ENCODE results near the gene PTTG1IP. TPM values are rescaled to one million over a fixed set of nuclear protein-coding genes. Genes with fewer than 3 reads are reported as not detected.
A peak's percentile ranks its signal among the peaks of the same experiment; 100 is the strongest.

PTTG1IP gene
- polyA plus RNA-seq, 1 donor (not counting 4 experiments of a cell fraction or from before 2014, with no cell fraction given): 132 TPM

GRCh38 chr21:44903050-44903685 lies 29.7 kb upstream of the PTTG1IP start:
- dilution Hi-C loops (cut with MboI; ENCODE audit: extremely low pct_ligation_motif_present, low sequenced_read_pairs): no loop called here
- no peak for FAIRE-seq
- Histone ChIP-seq H2AFZ (ENCODE audit: control insufficient read depth, low read length) (no peak overlapping the region), H3K9ac (ENCODE audit: control insufficient read depth, extremely low read depth, insufficient read depth, low read length) (no peak overlapping the region), H3K36me3 (ENCODE audit: control insufficient read depth in 2 of 2, extremely low read depth in 1 of 2, insufficient read depth in 2 of 2, low read length in 2 of 2) (no peaks in the 10 kb centered on the region), H3K79me2 (ENCODE audit: control insufficient read depth, insufficient read depth, low read length) (no peaks in the 10 kb centered on the region), H3K4me3 (ENCODE audit: control insufficient read depth in 2 of 3, extremely low read depth in 1 of 3, insufficient read depth in 2 of 3, low read depth in 1 of 3, low read length in 3 of 3) (no peak overlapping the region), H3K27me3 (ENCODE audit: control insufficient read depth, extremely low read depth, insufficient read depth, low read length) (peaks cover 45% of the 10 kb centered on the region), H3K9me3 (ENCODE audit: control insufficient read depth, low read depth, low read length) (no peaks in the 10 kb centered on the region), H3K9me1 (ENCODE audit: control insufficient read depth, extremely low read depth, insufficient read depth, low read length) (no peaks in the 10 kb centered on the region), H4K20me1 (ENCODE audit: control insufficient read depth, extremely low read depth, insufficient read depth, low read length) (no peaks in the 10 kb centered on the region), H3K27ac (ENCODE audit: control insufficient read depth, insufficient read depth, low read length) (no peak overlapping the region), H3K4me1 (ENCODE audit: control insufficient read depth, extremely low read depth, insufficient read depth, low read length) (no peaks in the 10 kb centered on the region), H3K4me2 (ENCODE audit: control insufficient read depth, extremely low read depth, insufficient read depth, low read depth, low read length) (no peak overlapping the region)
- no peak for DNase-seq (ENCODE audit: low read depth, low spot score)
- TF ChIP-seq EZH2 (IDR thresholded peaks at IDR 0.05; ENCODE audit: low read length) (no peak), CTCF (optimal IDR thresholded peaks at IDR 0.05 in 1 of 3, IDR thresholded peaks at IDR 0.05 in 1 of 3, conservative IDR thresholded peaks at IDR 0.05 in 1 of 3; ENCODE audit: extremely low read depth in 1 of 3, insufficient read depth in 2 of 3, low read length in 3 of 3) (no peak)

- peaks cover 49% of the 10 kb centered on the region for H3K27me3 ChIP-seq (ENCODE audit: control insufficient read depth, extremely low read depth, insufficient read depth, low read length)
- H3K9me1 ChIP-seq (ENCODE audit: control insufficient read depth, extremely low read depth, insufficient read depth, low read length): no peaks in the 10 kb centered on the region
- H3K4me3 ChIP-seq (ENCODE audit: control insufficient read depth in 2 of 3, extremely low read depth in 1 of 3, insufficient read depth in 2 of 3, low read depth in 1 of 3, low read length in 3 of 3): no peak overlapping the region
- no peaks in the 10 kb centered on the region for H3K9me3 ChIP-seq (ENCODE audit: control insufficient read depth, low read depth, low read length)
- H4K20me1 ChIP-seq (ENCODE audit: control insufficient read depth, extremely low read depth, insufficient read depth, low read length): no peaks in the 10 kb centered on the region
- H3K4me1 ChIP-seq (ENCODE audit: control insufficient read depth, extremely low read depth, insufficient read depth, low read length): no peaks in the 10 kb centered on the region
- no peak overlapping the region for H2AFZ ChIP-seq (ENCODE audit: control insufficient read depth, low read length)
- H3K79me2 ChIP-seq (ENCODE audit: control insufficient read depth, insufficient read depth, low read length): no peaks in the 10 kb centered on the region
- FAIRE-seq (peak; percentile 9), DNase-seq (ENCODE audit: low read depth, low spot score) (no peak)
- H3K27ac ChIP-seq (ENCODE audit: control insufficient read depth, insufficient read depth, low read length): no peak overlapping the region
- no peak overlapping the region for H3K4me2 ChIP-seq (ENCODE audit: control insufficient read depth, extremely low read depth, insufficient read depth, low read depth, low read length)
- no peaks in the 10 kb centered on the region for H3K36me3 ChIP-seq (ENCODE audit: control insufficient read depth in 2 of 2, extremely low read depth in 1 of 2, insufficient read depth in 2 of 2, low read length in 2 of 2)
- H3K9ac ChIP-seq (ENCODE audit: control insufficient read depth, extremely low read depth, insufficient read depth, low read length): no peak overlapping the region
- TF ChIP-seq CTCF (optimal IDR thresholded peaks at IDR 0.05 in 1 of 3, IDR thresholded peaks at IDR 0.05 in 1 of 3, conservative IDR thresholded peaks at IDR 0.05 in 1 of 3; ENCODE audit: extremely low read depth in 1 of 3, insufficient read depth in 2 of 3, low read length in 3 of 3): no peak
- dilution Hi-C loops (cut with MboI; ENCODE audit: extremely low pct_ligation_motif_present, low sequenced_read_pairs): no loop called here
Measured at GRCh38 chr21:44902268-44903049, 29.0 kb upstream of the PTTG1IP start.
